Measurements from ENCODE around the gene ADAM15. TPM values are rescaled to one million over a fixed set of nuclear protein-coding genes. Genes with fewer than 3 reads are reported as not detected.

Gene ADAM15
- total RNA-seq, 1 experiment from 2014 or later: 41.7 TPM

DNA sequence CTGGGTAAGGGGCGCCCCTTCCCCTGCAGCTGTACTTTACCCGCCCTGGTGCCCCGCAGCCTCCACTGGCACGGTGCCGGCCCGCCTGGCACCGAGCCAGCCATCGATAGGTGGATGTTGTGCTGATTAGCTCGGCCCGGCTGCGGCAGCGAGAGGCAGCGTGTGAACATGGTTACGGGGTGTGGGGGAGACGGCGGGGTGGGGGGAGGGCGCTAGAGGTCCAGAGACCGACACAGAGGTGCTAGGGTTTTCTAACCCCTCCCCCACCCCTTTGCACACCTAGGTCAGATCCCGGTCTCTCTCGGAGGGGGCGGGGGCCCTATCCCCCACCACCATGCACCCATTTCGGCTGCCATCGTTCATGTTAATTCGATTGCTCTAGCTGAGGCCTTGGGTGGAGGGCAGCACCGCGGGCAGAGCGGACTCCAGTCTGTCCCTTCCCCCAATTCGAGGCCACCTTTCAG lies 19.1 kb downstream of the ADAM15 start:
- H3K4me3 ChIP-seq (ENCODE audit: low read depth in 2 of 2, low read length in 2 of 2): peak overlapping the region in 1 of 2 experiments; percentile 26; a peak in 2 of 4 replicates
- H3K9me3 ChIP-seq (ENCODE audit: control insufficient read depth, insufficient read depth, low read depth, low read length): no peaks in the 10 kb centered on the region
- no peaks in the 10 kb centered on the region for H3K36me3 ChIP-seq (ENCODE audit: control insufficient read depth, insufficient read depth, low read length)
- TF ChIP-seq, protein P1, sequence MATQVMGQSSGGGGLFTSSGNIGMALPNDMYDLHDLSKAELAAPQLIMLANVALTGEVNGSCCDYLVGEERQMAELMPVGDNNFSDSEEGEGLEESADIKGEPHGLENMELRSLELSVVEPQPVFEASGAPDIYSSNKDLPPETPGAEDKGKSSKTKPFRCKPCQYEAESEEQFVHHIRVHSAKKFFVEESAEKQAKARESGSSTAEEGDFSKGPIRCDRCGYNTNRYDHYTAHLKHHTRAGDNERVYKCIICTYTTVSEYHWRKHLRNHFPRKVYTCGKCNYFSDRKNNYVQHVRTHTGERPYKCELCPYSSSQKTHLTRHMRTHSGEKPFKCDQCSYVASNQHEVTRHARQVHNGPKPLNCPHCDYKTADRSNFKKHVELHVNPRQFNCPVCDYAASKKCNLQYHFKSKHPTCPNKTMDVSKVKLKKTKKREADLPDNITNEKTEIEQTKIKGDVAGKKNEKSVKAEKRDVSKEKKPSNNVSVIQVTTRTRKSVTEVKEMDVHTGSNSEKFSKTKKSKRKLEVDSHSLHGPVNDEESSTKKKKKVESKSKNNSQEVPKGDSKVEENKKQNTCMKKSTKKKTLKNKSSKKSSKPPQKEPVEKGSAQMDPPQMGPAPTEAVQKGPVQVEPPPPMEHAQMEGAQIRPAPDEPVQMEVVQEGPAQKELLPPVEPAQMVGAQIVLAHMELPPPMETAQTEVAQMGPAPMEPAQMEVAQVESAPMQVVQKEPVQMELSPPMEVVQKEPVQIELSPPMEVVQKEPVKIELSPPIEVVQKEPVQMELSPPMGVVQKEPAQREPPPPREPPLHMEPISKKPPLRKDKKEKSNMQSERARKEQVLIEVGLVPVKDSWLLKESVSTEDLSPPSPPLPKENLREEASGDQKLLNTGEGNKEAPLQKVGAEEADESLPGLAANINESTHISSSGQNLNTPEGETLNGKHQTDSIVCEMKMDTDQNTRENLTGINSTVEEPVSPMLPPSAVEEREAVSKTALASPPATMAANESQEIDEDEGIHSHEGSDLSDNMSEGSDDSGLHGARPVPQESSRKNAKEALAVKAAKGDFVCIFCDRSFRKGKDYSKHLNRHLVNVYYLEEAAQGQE (IDR thresholded peaks at IDR 0.05; ENCODE audit: insufficient read depth in 1 of 2, low read depth in 2 of 2, low read length in 1 of 2): no peak
- TF ChIP-seq POLR2AphosphoS5 (IDR thresholded peaks at IDR 0.05; ENCODE audit: low read depth, low read length) (no peak), TCF7L2 (IDR thresholded peaks at IDR 0.05; ENCODE audit: low read depth, low read length) (no peak), SIN3A (IDR thresholded peaks at IDR 0.05; ENCODE audit: borderline replicate concordance, insufficient read depth, low read depth, low read length) (no peak)
- TF ChIP-seq, protein P2, sequence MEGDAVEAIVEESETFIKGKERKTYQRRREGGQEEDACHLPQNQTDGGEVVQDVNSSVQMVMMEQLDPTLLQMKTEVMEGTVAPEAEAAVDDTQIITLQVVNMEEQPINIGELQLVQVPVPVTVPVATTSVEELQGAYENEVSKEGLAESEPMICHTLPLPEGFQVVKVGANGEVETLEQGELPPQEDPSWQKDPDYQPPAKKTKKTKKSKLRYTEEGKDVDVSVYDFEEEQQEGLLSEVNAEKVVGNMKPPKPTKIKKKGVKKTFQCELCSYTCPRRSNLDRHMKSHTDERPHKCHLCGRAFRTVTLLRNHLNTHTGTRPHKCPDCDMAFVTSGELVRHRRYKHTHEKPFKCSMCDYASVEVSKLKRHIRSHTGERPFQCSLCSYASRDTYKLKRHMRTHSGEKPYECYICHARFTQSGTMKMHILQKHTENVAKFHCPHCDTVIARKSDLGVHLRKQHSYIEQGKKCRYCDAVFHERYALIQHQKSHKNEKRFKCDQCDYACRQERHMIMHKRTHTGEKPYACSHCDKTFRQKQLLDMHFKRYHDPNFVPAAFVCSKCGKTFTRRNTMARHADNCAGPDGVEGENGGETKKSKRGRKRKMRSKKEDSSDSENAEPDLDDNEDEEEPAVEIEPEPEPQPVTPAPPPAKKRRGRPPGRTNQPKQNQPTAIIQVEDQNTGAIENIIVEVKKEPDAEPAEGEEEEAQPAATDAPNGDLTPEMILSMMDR (IDR thresholded peaks at IDR 0.05): no peak
- POLR2A ChIA-PET: no interaction called here
- in situ Hi-C loops (cut with HindIII; ENCODE audit: low pct_unique_long_range_greater_than_20kb, low sequenced_read_pairs): no loop called here
- CTCF ChIA-PET: interaction anchor here (0.6 kb wide), 1 partner anchor 652 kb away, joined by 5 read pairs; no protein-coding TSS in a partner anchor
- no peak for ATAC-seq
- no peaks in the 10 kb centered on the region for H3K27me3 ChIP-seq (ENCODE audit: control insufficient read depth, insufficient read depth, low read length)
- DNase-seq (ENCODE audit: low read depth, low spot score): no peak
- H3K4me1 ChIP-seq (ENCODE audit: control insufficient read depth, insufficient read depth, low read length): peaks cover 14% of the 10 kb centered on the region
- no peak overlapping the region for H3K27ac ChIP-seq (ENCODE audit: low read length)
- BruUV-seq (replicated peaks): no TSS peak
- intact Hi-C loops (cut with micrococcal nuclease; ENCODE audit: unreplicated experiment): no loop called here

DNA sequence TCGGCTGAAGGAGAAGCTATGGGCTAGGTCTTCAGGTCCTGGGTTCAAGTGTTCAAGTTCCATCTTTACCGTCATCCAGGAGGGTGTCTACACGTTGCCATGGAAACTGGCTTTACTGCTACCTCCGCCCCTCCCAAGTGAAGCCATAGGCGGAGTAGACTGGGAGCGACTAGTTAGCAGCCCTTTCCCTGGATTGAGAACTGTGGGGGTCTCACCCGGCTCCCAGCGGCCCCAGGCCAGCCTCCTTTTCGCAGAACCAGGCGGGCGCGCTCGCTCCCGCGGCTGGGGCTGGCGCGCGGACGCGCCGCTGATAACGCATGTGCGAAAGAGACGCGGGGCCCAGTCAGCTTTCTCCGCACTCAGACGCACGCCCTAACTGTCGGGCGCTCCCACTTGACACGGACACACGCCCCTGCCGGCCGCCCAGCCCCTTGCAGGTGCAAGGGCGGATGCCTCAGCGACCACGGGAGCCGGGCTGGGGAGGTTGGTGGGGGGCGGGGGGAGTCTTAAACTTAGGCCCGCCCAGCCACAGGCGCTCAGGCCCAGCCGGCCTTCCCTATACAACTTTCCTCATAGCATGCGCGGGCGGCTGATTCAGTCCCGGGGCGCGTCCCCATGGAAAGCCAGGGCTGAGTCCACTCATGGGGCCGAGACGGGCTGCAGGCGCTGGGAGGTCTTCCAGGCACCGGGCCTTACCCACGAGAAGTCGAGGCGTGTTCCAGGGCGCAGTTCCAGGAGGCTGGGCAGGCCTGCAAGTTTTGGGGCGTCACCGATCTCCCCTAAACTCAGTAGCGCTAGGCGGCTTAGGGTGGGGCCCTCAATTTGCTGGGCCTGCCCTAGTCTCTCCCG lies 19.8 kb downstream of the ADAM15 start:
- BruUV-seq (replicated peaks): no TSS peak
- H3K36me3 ChIP-seq (ENCODE audit: control insufficient read depth, insufficient read depth, low read length): no peaks in the 10 kb centered on the region
- in situ Hi-C loops (cut with HindIII; ENCODE audit: low pct_unique_long_range_greater_than_20kb, low sequenced_read_pairs) (no loop called here), intact Hi-C loops (cut with micrococcal nuclease; ENCODE audit: unreplicated experiment) (no loop called here)
- no peak; the same call in 1 of the 2 replicates for TF ChIP-seq POLR2AphosphoS5 (IDR thresholded peaks at IDR 0.05; ENCODE audit: low read depth, low read length)
- no peaks in the 10 kb centered on the region for H3K27me3 ChIP-seq (ENCODE audit: control insufficient read depth, insufficient read depth, low read length)
- POLR2A ChIA-PET: no interaction called here
- H3K4me3 ChIP-seq (ENCODE audit: low read depth in 2 of 2, low read length in 2 of 2): peak overlapping the region; percentile 26 to 48
- DNase-seq (ENCODE audit: low read depth, low spot score) (no peak), ATAC-seq (peak; percentile 84)
- CTCF ChIA-PET: interaction anchor here (0.6 kb wide), 1 partner anchor 652 kb away, joined by 5 read pairs; no protein-coding TSS in a partner anchor
- no peaks in the 10 kb centered on the region for H3K9me3 ChIP-seq (ENCODE audit: control insufficient read depth, insufficient read depth, low read depth, low read length)
- peak overlapping the region; percentile 41; the same call in 1 of the 2 replicates for H3K27ac ChIP-seq (ENCODE audit: low read length)
- H3K4me1 ChIP-seq (ENCODE audit: control insufficient read depth, insufficient read depth, low read length): peaks cover 14% of the 10 kb centered on the region
